ENCODE measurements around the gene RABGAP1L. TPM values are rescaled to one million over a fixed set of nuclear protein-coding genes. Genes with fewer than 3 reads are reported as not detected.

The RABGAP1L gene
- total RNA-seq, 4 donors from 2014 or later = 42.4 to 74.5 (median 49.1) TPM

DNA sequence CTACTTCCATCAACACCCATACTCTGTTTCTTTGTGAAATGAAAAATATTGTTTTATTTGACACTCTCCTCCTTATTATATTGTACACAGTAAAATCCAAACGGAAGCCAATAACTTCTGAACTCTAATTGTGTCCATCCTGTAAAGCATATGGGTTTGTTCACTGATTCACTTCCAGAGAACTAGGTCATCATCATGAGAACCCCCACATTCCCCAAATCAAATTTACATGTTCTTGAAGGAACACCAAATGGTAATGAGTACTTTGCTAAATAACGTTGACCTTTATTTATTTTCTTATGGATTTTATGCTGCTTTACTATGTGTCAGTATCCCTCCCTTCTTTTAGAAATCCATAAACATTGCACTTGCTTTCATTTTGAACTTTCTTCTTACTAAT lies 627.0 kb downstream of the RABGAP1L start:
- no peaks in the 10 kb centered on the region for H3K27me3 ChIP-seq
- DNase-seq (ENCODE audit: low spot score in 2 of 2) = no peak
- 54 to 55% methylated on average over 2 of the region's 2 CpGs for WGBS, 2 donors
- H3K9me3 ChIP-seq = peaks cover 0 to 4% (median 0%) of the 10 kb centered on the region in 4 donors
- H3K27ac ChIP-seq = no peak overlapping the region
- no peaks in the 10 kb centered on the region for H3K36me3 ChIP-seq
- H3K4me1 ChIP-seq = peaks cover 0 to 9% (median 0%) of the 10 kb centered on the region in 4 donors
- TF ChIP-seq EP300 (IDR thresholded peaks at IDR 0.05) (no peak), POLR2A (IDR thresholded peaks at IDR 0.05) (no peak)
- TF ChIP-seq, protein P1, sequence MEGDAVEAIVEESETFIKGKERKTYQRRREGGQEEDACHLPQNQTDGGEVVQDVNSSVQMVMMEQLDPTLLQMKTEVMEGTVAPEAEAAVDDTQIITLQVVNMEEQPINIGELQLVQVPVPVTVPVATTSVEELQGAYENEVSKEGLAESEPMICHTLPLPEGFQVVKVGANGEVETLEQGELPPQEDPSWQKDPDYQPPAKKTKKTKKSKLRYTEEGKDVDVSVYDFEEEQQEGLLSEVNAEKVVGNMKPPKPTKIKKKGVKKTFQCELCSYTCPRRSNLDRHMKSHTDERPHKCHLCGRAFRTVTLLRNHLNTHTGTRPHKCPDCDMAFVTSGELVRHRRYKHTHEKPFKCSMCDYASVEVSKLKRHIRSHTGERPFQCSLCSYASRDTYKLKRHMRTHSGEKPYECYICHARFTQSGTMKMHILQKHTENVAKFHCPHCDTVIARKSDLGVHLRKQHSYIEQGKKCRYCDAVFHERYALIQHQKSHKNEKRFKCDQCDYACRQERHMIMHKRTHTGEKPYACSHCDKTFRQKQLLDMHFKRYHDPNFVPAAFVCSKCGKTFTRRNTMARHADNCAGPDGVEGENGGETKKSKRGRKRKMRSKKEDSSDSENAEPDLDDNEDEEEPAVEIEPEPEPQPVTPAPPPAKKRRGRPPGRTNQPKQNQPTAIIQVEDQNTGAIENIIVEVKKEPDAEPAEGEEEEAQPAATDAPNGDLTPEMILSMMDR (IDR thresholded peaks at IDR 0.05) = no peak
- H3K4me3 ChIP-seq = no peak overlapping the region

DNA sequence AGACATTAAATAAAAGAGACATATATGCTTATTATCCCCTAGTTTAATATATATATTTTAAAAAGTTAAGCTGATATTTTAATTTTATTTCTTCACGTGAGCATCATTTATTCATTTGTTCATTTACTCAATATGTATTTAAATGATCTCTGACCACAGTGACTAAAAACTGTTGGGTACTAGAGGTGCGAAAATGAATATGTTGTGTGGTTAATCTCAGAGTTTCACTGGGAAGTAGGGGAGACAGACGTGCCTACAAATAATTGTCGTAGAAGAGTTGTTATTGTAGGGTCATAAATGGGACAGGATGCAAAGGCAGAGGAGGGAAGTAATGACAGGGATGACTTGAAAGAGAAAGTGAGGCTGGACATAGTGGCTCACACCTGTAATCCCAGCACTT lies 627.4 kb downstream of the RABGAP1L start:
- 82 to 85% methylated on average over 4 of the region's 4 CpGs for WGBS, 2 donors
- TF ChIP-seq POLR2A (IDR thresholded peaks at IDR 0.05) (no peak), EP300 (IDR thresholded peaks at IDR 0.05) (no peak)
- TF ChIP-seq, protein P1 (IDR thresholded peaks at IDR 0.05) = no peak
- Histone ChIP-seq H3K27ac (no peak overlapping the region), H3K4me1 (peaks cover 0 to 9% (median 0%) of the 10 kb centered on the region in 4 donors), H3K27me3 (no peaks in the 10 kb centered on the region), H3K4me3 (no peak overlapping the region), H3K36me3 (no peaks in the 10 kb centered on the region), H3K9me3 (peaks cover 0 to under 1% (median 0%) of the 10 kb centered on the region in 4 donors)
- DNase-seq (ENCODE audit: low spot score in 2 of 2) = no peak

DNA sequence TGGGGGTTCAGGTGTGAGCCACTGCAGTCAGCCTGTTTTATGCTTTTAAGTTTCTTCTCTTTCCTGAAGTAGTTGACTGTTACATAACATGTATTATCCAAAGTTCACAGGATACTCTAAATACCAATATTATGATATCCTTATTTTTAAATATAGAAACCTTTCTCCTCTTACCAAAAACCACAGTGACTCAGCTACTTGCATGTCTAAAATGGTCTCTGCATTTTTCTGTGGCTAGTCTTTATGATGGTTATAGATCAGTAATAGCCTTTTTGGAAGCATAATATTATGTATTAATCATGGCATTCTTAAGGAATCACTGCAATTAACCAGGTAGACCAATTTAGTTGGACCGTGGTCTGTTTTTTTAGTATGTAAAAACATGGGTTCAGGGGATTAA lies 629.7 kb downstream of the RABGAP1L start:
- Histone ChIP-seq H3K9me3 (no peaks in the 10 kb centered on the region), H3K36me3 (no peaks in the 10 kb centered on the region), H3K4me1 (peaks cover 0 to 9% (median 0%) of the 10 kb centered on the region in 4 donors), H3K27me3 (no peaks in the 10 kb centered on the region), H3K4me3 (no peak overlapping the region), H3K27ac (no peak overlapping the region)
- 37 to 63% methylated on average over 1 of the region's 1 CpG for WGBS, 2 donors
- no peak for DNase-seq (ENCODE audit: low spot score in 2 of 2)
- TF ChIP-seq, protein P1 (IDR thresholded peaks at IDR 0.05) = no peak
- TF ChIP-seq POLR2A (IDR thresholded peaks at IDR 0.05) = no peak
- no peak for TF ChIP-seq EP300 (IDR thresholded peaks at IDR 0.05)

DNA sequence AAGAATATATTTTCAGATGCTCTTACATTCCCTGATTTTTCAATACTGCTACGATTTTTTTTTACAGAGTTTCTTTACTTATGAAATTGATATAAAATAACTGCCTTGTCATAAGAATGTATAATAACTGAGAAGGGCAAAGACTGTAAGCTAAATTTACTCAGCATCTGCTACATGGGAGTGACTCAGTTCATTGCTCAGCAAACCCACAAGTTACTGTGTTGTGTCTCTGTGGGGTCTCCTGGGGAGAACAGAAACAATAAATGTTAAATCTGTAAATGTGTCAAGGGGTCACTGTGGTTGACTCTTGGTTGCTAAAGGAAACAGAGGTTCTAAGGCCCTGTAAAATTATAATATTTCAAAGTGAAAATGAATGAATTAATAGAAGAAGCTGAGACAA lies 630.1 kb downstream of the RABGAP1L start:
- H3K27ac ChIP-seq = no peak overlapping the region
- no peaks in the 10 kb centered on the region for H3K27me3 ChIP-seq
- no peak overlapping the region for H3K4me3 ChIP-seq
- DNase-seq (ENCODE audit: low spot score in 2 of 2) = no peak
- 52 to 58% methylated on average over 1 of the region's 1 CpG for WGBS, 2 donors
- TF ChIP-seq, protein P1 (IDR thresholded peaks at IDR 0.05) = no peak
- TF ChIP-seq POLR2A (IDR thresholded peaks at IDR 0.05) (no peak), EP300 (IDR thresholded peaks at IDR 0.05) (no peak)
- H3K9me3 ChIP-seq = no peaks in the 10 kb centered on the region
- H3K4me1 ChIP-seq = peaks cover 0 to 9% (median 0%) of the 10 kb centered on the region in 4 donors
- H3K36me3 ChIP-seq = no peaks in the 10 kb centered on the region

DNA sequence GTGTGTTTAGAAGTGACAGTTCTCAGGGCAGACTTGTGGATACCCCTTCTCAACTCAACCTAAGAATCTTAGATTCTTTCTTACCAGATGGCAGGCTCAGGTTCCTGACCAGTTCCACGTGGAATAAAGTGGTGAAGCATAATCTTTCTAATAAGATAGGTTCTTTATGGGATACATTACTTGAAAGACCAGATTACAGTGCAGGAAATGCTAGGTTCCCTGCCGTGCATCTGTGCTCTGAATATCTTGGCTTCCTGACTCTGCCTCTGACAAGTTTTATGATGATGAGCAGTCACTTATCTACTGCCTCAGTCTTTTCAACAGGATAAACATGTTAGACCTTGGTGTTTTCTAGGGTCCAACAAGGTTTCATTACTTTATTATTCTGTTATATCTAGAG lies 632.5 kb downstream of the RABGAP1L start:
- DNase-seq (ENCODE audit: low spot score in 2 of 2) = no peak

More for the DNA sequence above, 632.5 kb downstream of the RABGAP1L start:
- TF ChIP-seq, protein P1 (IDR thresholded peaks at IDR 0.05) = no peak
- TF ChIP-seq EP300 (IDR thresholded peaks at IDR 0.05) = no peak
- no peak for TF ChIP-seq POLR2A (IDR thresholded peaks at IDR 0.05)
- no peak overlapping the region for H3K27ac ChIP-seq
- no peak overlapping the region for H3K4me3 ChIP-seq
- no peaks in the 10 kb centered on the region for H3K9me3 ChIP-seq
- H3K36me3 ChIP-seq = no peaks in the 10 kb centered on the region
- peaks cover 0 to 9% (median 0%) of the 10 kb centered on the region in 4 donors for H3K4me1 ChIP-seq
- WGBS, 2 donors = 43 to 48% methylated on average over 2 of the region's 2 CpGs
- H3K27me3 ChIP-seq = no peaks in the 10 kb centered on the region
